ENCODE results near the gene COL6A6. TPM values are rescaled to one million over a fixed set of nuclear protein-coding genes. Genes with fewer than 3 reads are reported as not detected.

Gene COL6A6
- total RNA-seq, 1 experiment from 2014 or later = 0.11 TPM

GRCh38 chr3:130514681-130515080 lies 2.3 kb upstream of the COL6A6 start:
- H2AK5ac ChIP-seq (ENCODE audit: insufficient read length, low read length) = no peak overlapping the region

More at GRCh38 chr3:130514681-130515080, 2.3 kb upstream of the COL6A6 start:
- no peak overlapping the region for H2AFZ ChIP-seq (ENCODE audit: low read length)
- no CpG with 5 or more reads among the region's 1 CpG for whole genome bisulfite sequencing (ENCODE audit: extremely low coverage, insufficient read length, low lambda C conversion rate)
- H3K9ac ChIP-seq (ENCODE audit: extremely low read depth, insufficient read length, low read length) = no peak overlapping the region
- H3K79me1 ChIP-seq (ENCODE audit: insufficient read depth, low read depth, low read length, poor library complexity, severe bottlenecking) = no peaks in the 10 kb centered on the region
- H3K4me1 ChIP-seq (ENCODE audit: insufficient read depth, low read length) = no peaks in the 10 kb centered on the region
- H4K91ac ChIP-seq (ENCODE audit: insufficient read length, low read depth, low read length) = no peak overlapping the region
- no peaks in the 10 kb centered on the region for H4K20me1 ChIP-seq (ENCODE audit: control insufficient read depth, insufficient read depth, insufficient read length)
- H3K56ac ChIP-seq (ENCODE audit: insufficient read length, low read depth, low read length) = no peak overlapping the region
- DNase-seq = no peak
- no peak overlapping the region for H3T11ph ChIP-seq (ENCODE audit: low read length)
- no peak overlapping the region for H2BK15ac ChIP-seq (ENCODE audit: low read depth, low read length)
- H3K14ac ChIP-seq (ENCODE audit: insufficient read depth, low read length) = no peak overlapping the region
- Mint-ChIP-seq H3K36me3 (ENCODE audit: insufficient read depth in 1 of 3, low read depth in 3 of 3) (no peaks in the 10 kb centered on the region), H3K4me1 (peaks cover 8 to 13% of the 10 kb centered on the region in 2 experiments), H3K27ac (no peak overlapping the region), H3K27me3 (ENCODE audit: low read depth) (peaks cover 75% of the 10 kb centered on the region), H3K4me3 (no peak overlapping the region), H3K9me3 (no peaks in the 10 kb centered on the region)
- H2BK20ac ChIP-seq (ENCODE audit: low read depth, low read length, poor library complexity, severe bottlenecking) = no peak overlapping the region
- H3K9me3 ChIP-seq (ENCODE audit: control insufficient read depth, low read depth, low read length) = no peaks in the 10 kb centered on the region
- H4K5ac ChIP-seq (ENCODE audit: insufficient read length, low read depth, low read length) = no peak overlapping the region
- no peaks in the 10 kb centered on the region for H3K79me2 ChIP-seq (ENCODE audit: insufficient read depth, low read length)
- H3K18ac ChIP-seq (ENCODE audit: insufficient read length, low read depth, low read length) = no peak overlapping the region
- H3K27ac ChIP-seq (ENCODE audit: insufficient read length, low read depth, low read length) = no peak overlapping the region
- no peak overlapping the region for H2BK12ac ChIP-seq (ENCODE audit: insufficient read length, low read depth, low read length)
- H3K27me3 ChIP-seq (ENCODE audit: insufficient read depth, low read length) = peaks cover 17% of the 10 kb centered on the region; the same call in 1 of the 2 replicates
- peaks cover 9% of the 10 kb centered on the region for H3K23me2 ChIP-seq (ENCODE audit: insufficient read length, low read depth, low read length, poor library complexity, severe bottlenecking)
- TF ChIP-seq, protein P1, sequence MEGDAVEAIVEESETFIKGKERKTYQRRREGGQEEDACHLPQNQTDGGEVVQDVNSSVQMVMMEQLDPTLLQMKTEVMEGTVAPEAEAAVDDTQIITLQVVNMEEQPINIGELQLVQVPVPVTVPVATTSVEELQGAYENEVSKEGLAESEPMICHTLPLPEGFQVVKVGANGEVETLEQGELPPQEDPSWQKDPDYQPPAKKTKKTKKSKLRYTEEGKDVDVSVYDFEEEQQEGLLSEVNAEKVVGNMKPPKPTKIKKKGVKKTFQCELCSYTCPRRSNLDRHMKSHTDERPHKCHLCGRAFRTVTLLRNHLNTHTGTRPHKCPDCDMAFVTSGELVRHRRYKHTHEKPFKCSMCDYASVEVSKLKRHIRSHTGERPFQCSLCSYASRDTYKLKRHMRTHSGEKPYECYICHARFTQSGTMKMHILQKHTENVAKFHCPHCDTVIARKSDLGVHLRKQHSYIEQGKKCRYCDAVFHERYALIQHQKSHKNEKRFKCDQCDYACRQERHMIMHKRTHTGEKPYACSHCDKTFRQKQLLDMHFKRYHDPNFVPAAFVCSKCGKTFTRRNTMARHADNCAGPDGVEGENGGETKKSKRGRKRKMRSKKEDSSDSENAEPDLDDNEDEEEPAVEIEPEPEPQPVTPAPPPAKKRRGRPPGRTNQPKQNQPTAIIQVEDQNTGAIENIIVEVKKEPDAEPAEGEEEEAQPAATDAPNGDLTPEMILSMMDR (conservative IDR thresholded peaks at IDR 0.05) = no peak
- no peak overlapping the region for H3K4ac ChIP-seq (ENCODE audit: low read depth, low read length)
- H3K23ac ChIP-seq (ENCODE audit: insufficient read length, low read depth, low read length) = no peak overlapping the region
- H4K8ac ChIP-seq (replicated peaks; ENCODE audit: insufficient read length, low read depth, low read length) = no peak overlapping the region
- no peak overlapping the region for H2BK120ac ChIP-seq (ENCODE audit: low read depth, low read length, poor library complexity, severe bottlenecking)
- H3K4me2 ChIP-seq (ENCODE audit: insufficient read depth, insufficient read length, low read length) = no peak overlapping the region
- no peak overlapping the region for H2BK5ac ChIP-seq (ENCODE audit: insufficient read length, low read length)
